GM04504 (cell line): ENCODE measurements around the gene CFD.

Source experiments
- DNase-seq: peaks from one replicate; pipeline ENCODE4 v3.0.0-alpha.2; 2012; ENCODE audit warnings: low read depth

CFD gene

DNA sequence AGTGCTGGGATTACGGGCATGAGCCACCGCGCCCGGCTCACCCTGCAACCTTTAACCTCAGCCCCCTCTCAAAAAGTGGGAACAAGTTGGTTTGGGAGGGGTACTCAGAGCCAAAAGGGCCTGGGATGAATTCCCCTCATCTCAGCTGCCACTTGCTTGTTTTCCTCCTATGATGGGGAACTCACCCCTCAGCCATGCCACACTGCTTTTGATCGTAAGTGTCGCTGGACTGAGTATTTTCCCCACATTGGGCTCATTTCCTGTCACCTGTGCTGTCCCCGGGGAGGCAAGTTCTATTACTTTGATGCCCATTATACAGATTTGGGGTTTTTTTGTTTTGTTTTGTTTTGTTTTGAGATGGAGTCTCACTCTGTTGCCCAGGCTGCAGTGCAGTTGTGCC is 47.0 kb downstream of the CFD start:
- no peak for DNase-seq

DNA sequence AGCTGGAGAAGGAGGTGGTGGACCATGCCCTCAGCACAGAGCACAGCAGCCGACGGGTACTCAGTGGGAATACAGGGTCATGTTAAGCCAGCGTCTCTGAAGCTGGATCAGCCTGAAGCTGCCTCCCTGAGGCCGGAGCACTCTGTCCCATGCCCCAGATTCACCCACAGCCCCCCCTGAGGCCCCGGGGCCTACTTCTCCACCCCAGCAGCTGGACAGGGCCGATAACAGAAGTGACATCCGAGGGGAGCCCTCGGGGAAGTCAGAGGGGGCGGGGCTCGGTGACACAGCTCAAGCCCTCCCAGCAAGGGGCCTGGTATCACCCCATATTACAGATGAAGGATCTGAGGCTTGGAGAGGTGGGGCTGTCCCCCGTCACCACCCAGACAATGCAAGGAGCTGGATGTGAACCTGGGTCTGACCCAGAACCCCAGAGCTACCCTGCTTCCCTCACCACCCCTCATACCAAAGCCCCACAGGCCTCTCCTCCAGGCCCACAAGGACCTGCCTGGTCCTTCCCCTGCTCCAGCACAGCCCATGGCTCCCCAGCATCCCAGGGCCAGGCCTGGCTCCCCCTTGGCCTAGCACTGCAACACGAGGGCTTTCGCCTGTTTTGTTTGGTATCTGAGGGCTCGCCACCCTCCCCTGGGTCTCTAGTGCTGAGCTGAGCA is 47.9 kb downstream of the CFD start:
- no peak for DNase-seq

DNA sequence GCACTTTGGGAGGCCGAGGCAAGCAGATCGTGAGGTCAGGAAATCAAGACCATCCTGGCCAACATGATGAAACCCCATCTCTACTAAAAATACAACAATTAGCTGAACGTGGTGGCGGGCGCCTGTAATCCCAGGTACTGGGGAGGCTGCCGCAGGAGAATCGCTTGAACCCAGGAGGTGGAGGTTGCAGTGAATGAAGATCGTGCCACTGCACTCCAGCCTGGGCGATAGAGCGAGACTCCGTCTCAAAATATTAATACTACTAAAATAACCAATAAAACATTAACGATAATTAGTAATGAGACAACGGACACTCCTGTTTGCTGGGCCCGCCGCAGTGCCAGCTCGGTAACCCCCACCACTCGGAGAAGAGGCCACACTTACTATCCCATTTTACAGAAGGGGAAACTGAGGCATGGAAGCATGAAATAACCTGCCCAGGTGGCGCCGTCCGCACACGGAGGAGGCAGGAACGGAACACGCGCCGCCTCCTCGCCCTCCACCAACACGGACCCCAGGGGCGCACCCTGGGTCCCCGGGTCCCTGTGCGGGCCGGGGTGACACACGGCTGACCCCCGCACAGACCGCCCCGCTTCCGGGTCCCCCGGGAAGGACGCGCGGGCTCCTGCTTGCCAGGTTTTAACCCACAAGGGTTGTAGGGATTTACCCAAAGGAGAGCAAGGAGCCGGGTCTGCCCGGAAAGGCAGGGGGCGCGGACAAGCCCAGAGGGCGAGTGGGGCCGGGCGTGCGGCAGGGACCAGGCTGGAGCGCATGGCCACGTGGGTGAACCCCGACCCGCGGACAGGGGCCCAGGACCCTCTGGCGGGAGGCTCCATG is 52.0 kb downstream of the CFD start:
- no peak for DNase-seq

DNA sequence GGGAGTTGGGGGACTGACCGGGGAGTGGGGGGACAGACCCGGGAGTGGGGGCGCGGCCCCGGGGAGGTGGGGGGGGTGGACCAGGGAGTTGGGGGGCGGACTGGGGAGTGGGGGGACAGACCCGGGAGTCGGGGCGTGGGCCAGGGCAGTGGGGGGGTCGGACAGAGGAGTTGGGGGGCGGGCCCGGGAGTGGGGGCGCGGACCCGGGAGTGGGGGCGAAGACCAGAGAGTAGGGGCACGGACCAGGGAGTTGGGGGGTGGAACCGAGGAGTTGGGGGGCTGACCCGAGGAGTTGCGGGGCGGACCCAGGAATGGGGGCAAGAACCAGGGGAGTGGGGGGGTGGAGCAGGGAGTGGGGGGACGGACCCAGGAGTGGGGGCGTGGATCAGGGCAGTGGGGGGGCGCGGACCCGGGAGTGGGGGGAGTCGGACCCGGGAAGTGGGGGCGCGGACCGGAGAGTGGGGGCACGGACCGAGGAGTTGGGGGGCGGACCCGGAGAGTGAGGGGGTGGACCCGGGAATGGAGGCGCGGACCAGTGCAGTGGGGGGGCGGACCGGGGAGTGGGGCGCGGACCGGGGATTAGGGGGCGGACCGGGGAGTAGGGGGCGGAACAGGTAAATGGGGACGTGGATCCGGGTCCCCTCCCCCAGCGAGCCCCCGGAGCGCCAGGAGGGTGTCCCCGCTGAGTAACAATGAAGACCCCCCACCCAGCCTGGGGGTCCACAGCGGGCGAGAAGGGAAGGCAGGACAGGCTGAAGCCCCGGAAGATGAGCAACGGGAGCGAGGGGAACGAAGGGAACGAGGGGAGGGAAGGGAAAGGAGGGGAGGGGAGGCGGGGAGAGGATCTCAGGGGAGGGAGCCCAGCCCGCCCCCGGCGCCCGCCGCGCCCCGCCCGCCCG is 53.0 kb downstream of the CFD start:
- no peak for DNase-seq
